PC-3 (cell line): Measurements from ENCODE around the gene CCM2. TPM values are rescaled to one million over a fixed set of nuclear protein-coding genes. Genes with fewer than 3 reads are reported as not detected.

ENCODE experiments used
- ATAC-seq: fragments of 200-7000 bp; cut with Tn5 transposase; 2 replicates; pipeline ENCODE4 v1.9.1; 2020; ENCODE audit warnings: mild to moderate bottlenecking, moderate library complexity
- BruUV-seq: library from RNA; stranded (reverse); fragments of 400-500 nt; replicated peaks from 2 replicates; lab custom pipeline; 2021; lab: Mats Ljungman, UMichigan
- CTCF ChIA-PET: fragments of 300-600 bp; sonication (Branson Sonifier 250); formaldehyde crosslinking; loops from one replicate; lab custom pipeline; 2022; ENCODE audit warnings: antibody characterized with exemption; lab: Charles Lee
- POLR2A ChIA-PET: fragments of 300-600 bp; sonication (Branson Sonifier 250); formaldehyde crosslinking; loops from one replicate; lab custom pipeline; 2022; ENCODE audit warnings: antibody characterized with exemption; ENCODE audit not compliant: unreplicated experiment; lab: Charles Lee
- DNase-seq: peaks from one replicate; pipeline ENCODE4 v3.0.0-alpha.2; 2015
- H2AFZ ChIP-seq: fragments of 300-600 bp; sonication (generic); 2 replicates; pipeline ENCODE4 v1.6.0; 2016; ENCODE audit warnings: antibody characterized with exemption, low read length
- H3F3A ChIP-seq: fragments of 300-600 bp; sonication (generic); one replicate; pipeline ENCODE4 v1.6.0; 2017; ENCODE audit warnings: antibody characterized with exemption, low read length, control low read depth, mild to moderate bottlenecking; ENCODE audit not compliant: unreplicated experiment
- H3K27ac ChIP-seq: fragments of 300-600 bp; sonication (generic); 2 replicates; pipeline ENCODE4 v1.5.1; 2016; ENCODE audit warnings: mild to moderate bottlenecking, low read length
- H3K27me3 ChIP-seq: fragments of 300-600 bp; sonication (generic); 2 replicates; pipeline ENCODE4 v1.6.1; 2016; ENCODE audit warnings: low read length, mixed read lengths
- H3K36me3 ChIP-seq: fragments of 300-600 bp; sonication (generic); 2 replicates; pipeline ENCODE4 v1.6.1; 2016; ENCODE audit warnings: low read depth, mixed run types, low read length, mixed read lengths
- H3K4me1 ChIP-seq: fragments of 300-600 bp; sonication (generic); 2 replicates; pipeline ENCODE4 v1.5.1; 2016; ENCODE audit warnings: low read length; ENCODE audit not compliant: insufficient read depth
- H3K4me2 ChIP-seq: fragments of 300-600 bp; sonication (generic); 2 replicates; pipeline ENCODE4 v1.6.0; 2016; ENCODE audit warnings: low read length
- H3K4me3 ChIP-seq: fragments of 300-600 bp; sonication (generic); 2 replicates; pipeline ENCODE4 v1.5.1; 2016; ENCODE audit warnings: mild to moderate bottlenecking, low read length, mixed read lengths
- H3K79me2 ChIP-seq: fragments of 300-600 bp; sonication (generic); 2 replicates; pipeline ENCODE4 v1.6.1; 2017; ENCODE audit warnings: low read length, mixed read lengths
- H3K9ac ChIP-seq: fragments of 300-600 bp; sonication (generic); 2 replicates; pipeline ENCODE4 v1.6.0; 2016; ENCODE audit warnings: mild to moderate bottlenecking, low read length
- H3K9me2 ChIP-seq: fragments of 300-600 bp; sonication (generic); replicated peaks from 2 replicates; pipeline ENCODE4 v1.6.1; 2016; ENCODE audit warnings: mixed run types, low read length, mixed read lengths
- H3K9me3 ChIP-seq: fragments of 300-600 bp; sonication (generic); 2 replicates; pipeline ENCODE4 v1.6.1; 2016; ENCODE audit warnings: low read length, mixed read lengths
- H4K20me1 ChIP-seq: fragments of 300-600 bp; sonication (generic); 2 replicates; pipeline ENCODE4 v1.6.1; 2016; ENCODE audit warnings: low read length, mixed read lengths
- CTCF ChIP-seq: fragments of 300-600 bp; sonication (generic); conservative IDR thresholded peaks from 2 replicates; pipeline ENCODE4 v1.5.1; 2017; ENCODE audit warnings: antibody characterized with exemption, low read depth, mild to moderate bottlenecking, low read length
- EZH2 ChIP-seq: fragments of 300-600 bp; sonication (generic); IDR thresholded peaks from one replicate; pipeline ENCODE4 v1.6.1; 2017; ENCODE audit warnings: antibody characterized with exemption, mild to moderate bottlenecking, low read length; ENCODE audit not compliant: unreplicated experiment
- EZH2phosphoT487 ChIP-seq: fragments of 300-600 bp; sonication (generic); IDR thresholded peaks from 2 replicates; pipeline ENCODE4 v1.6.1; 2018; ENCODE audit warnings: mild to moderate bottlenecking, antibody characterized with exemption, low read length, borderline replicate concordance
- intact Hi-C: fragments of 100-400 bp; cut with micrococcal nuclease; formaldehyde crosslinking; loops from 2 replicates; pipeline ENCODE4 v1.9.0; 2023
- total RNA-seq: library from RNA; depleted of rRNA; stranded (reverse); fragments of >200 nt; gene quantifications from 2 replicates; pipeline ENCODE4 v1.2.3, GENCODE V29; 2014

The CCM2 gene
- total RNA-seq, 1 experiment from 2014 or later: 56.6 TPM

DNA sequence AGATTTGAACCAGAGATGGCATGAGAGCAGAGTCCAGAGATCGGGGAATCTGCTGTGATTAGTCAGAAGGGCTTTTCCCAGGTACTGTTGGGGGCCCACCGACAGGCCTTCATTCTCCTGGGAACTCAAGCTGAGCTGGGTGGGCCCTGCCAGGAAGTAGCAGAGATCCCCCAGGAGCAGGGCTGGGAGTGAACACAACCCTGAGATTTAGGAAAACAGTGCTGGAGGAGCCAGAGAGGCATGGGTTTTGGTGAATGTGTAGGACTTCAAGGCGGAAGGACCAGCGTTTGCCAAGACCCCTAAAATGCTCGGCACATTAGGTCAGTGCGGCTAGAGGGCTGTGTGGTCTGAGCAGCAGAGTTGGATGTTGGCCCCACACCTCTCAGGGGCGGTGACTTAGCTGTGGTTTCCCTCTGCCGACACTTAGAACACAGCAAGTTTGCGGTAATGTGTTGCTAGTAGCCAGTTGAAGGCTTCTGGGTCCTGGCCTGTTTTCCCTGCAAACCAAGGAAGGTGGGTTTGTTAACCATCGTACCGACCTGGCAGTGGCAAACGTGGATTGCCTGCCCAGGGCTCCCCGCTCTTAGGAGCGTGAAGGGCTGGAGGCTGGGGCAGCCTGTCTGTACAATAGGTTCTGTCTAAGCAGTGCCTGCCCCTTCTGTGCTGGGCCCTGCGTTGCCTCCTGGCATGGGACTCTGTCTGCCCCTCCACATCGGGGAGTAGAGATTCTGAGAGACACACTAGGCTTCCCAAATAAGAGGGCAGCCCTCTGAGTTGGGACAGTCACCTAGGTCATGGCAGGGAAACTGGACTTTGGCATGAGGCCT is 74.7 kb downstream of the CCM2 start:
- no peaks in the 10 kb centered on the region for H3K9me3 ChIP-seq
- no peaks in the 10 kb centered on the region for H4K20me1 ChIP-seq
- ChIA-PET POLR2A (no interaction called here), CTCF (no interaction called here)
- ATAC-seq (no peak), DNase-seq (no peak)
- H2AFZ ChIP-seq: no peak overlapping the region
- TF ChIP-seq CTCF (no peak), EZH2phosphoT487 (no peak), EZH2 (no peak)
- intact Hi-C loops: no loop called here
- BruUV-seq: no TSS peak
- H3K36me3 ChIP-seq: peaks cover 3% of the 10 kb centered on the region; the same call in 1 of the 2 replicates
- H3K4me2 ChIP-seq: no peak overlapping the region
- no peak overlapping the region for H3K9ac ChIP-seq
- no peaks in the 10 kb centered on the region for H3K9me2 ChIP-seq
- H3K27me3 ChIP-seq: no peaks in the 10 kb centered on the region
- no peak overlapping the region for H3K27ac ChIP-seq
- H3K4me1 ChIP-seq: no peaks in the 10 kb centered on the region
- no peaks in the 10 kb centered on the region for H3K79me2 ChIP-seq
- no peak overlapping the region for H3K4me3 ChIP-seq
- H3F3A ChIP-seq: no peaks in the 10 kb centered on the region

GRCh38 chr7:45075355-45075644 is 75.3 kb downstream of the CCM2 start:
- H3K36me3 ChIP-seq: peaks cover 3% of the 10 kb centered on the region; the same call in 1 of the 2 replicates

More at GRCh38 chr7:45075355-45075644, 75.3 kb downstream of the CCM2 start:
- Histone ChIP-seq H3F3A (no peaks in the 10 kb centered on the region), H3K79me2 (no peaks in the 10 kb centered on the region), H4K20me1 (no peaks in the 10 kb centered on the region), H3K9me2 (no peaks in the 10 kb centered on the region), H2AFZ (no peak overlapping the region), H3K27ac (no peak overlapping the region), H3K9me3 (no peaks in the 10 kb centered on the region), H3K4me3 (no peak overlapping the region), H3K4me1 (no peaks in the 10 kb centered on the region), H3K27me3 (no peaks in the 10 kb centered on the region), H3K4me2 (no peak overlapping the region), H3K9ac (no peak overlapping the region)
- ATAC-seq: no peak
- ChIA-PET CTCF (no interaction called here), POLR2A (no interaction called here)
- intact Hi-C loops: no loop called here
- no TSS peak for BruUV-seq
- no peak for DNase-seq
- TF ChIP-seq CTCF: no peak
- TF ChIP-seq EZH2: no peak
- TF ChIP-seq EZH2phosphoT487: no peak
